ENCODE results near the gene IER5. TPM values are rescaled to one million over a fixed set of nuclear protein-coding genes. Genes with fewer than 3 reads are reported as not detected.

IER5 gene
- total and polyA plus RNA-seq, 9 of the 15 experiments (the other 6 are each of a cell fraction or from before 2014, with no cell fraction given), result 2.4 to 32.1 (median 12.0) TPM

- no peak for TF ChIP-seq ZBED1 (IDR thresholded peaks at IDR 0.05)
- TF ChIP-seq, protein P1, sequence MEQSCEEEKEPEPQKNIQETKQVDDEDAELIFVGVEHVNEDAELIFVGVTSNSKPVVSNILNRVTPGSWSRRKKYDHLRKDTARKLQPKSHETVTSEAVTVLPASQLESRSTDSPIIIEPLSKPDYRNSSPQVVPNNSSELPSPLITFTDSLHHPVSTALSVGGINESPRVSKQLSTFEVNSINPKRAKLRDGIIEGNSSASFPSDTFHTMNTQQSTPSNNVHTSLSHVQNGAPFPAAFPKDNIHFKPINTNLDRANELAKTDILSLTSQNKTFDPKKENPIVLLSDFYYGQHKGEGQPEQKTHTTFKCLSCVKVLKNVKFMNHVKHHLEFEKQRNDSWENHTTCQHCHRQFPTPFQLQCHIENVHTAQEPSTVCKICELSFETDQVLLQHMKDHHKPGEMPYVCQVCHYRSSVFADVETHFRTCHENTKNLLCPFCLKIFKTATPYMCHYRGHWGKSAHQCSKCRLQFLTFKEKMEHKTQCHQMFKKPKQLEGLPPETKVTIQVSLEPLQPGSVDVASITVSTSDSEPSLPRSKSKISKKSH (CRISPR knock-in tag; IDR thresholded peaks at IDR 0.05), result no peak
- TF ChIP-seq ZFP30 (CRISPR knock-in tag; IDR thresholded peaks at IDR 0.05; ENCODE audit: borderline replicate concordance), result no peak
- no peak for TF ChIP-seq CHD2 (IDR thresholded peaks at IDR 0.05; ENCODE audit: low read depth, low read length)
- no peak for TF ChIP-seq HDAC6 (IDR thresholded peaks at IDR 0.05; ENCODE audit: low read depth, low read length)
- no peak for TF ChIP-seq ZNF124 (CRISPR knock-in tag; IDR thresholded peaks at IDR 0.05)
- no peak for TF ChIP-seq ZNF395 (CRISPR knock-in tag; IDR thresholded peaks at IDR 0.05)
- TF ChIP-seq, protein P2, sequence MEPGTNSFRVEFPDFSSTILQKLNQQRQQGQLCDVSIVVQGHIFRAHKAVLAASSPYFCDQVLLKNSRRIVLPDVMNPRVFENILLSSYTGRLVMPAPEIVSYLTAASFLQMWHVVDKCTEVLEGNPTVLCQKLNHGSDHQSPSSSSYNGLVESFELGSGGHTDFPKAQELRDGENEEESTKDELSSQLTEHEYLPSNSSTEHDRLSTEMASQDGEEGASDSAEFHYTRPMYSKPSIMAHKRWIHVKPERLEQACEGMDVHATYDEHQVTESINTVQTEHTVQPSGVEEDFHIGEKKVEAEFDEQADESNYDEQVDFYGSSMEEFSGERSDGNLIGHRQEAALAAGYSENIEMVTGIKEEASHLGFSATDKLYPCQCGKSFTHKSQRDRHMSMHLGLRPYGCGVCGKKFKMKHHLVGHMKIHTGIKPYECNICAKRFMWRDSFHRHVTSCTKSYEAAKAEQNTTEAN (CRISPR knock-in tag; IDR thresholded peaks at IDR 0.05), result no peak
- TF ChIP-seq CTBP1 (IDR thresholded peaks at IDR 0.05; ENCODE audit: borderline replicate concordance), result peak; percentile 78; the same call in 1 of the 2 replicates
- no peak; the same call in 1 of the 2 replicates for TF ChIP-seq HCFC1 (IDR thresholded peaks at IDR 0.05; ENCODE audit: low read depth, low read length)
- peak; percentile 90 for TF ChIP-seq RB1 (IDR thresholded peaks at IDR 0.05; ENCODE audit: low read depth)
- TF ChIP-seq ZNF212 (CRISPR knock-in tag; IDR thresholded peaks at IDR 0.05), result no peak
- no peak for TF ChIP-seq ZKSCAN3 (CRISPR knock-in tag; IDR thresholded peaks at IDR 0.05)
- TF ChIP-seq NKRF (IDR thresholded peaks at IDR 0.05; ENCODE audit: borderline replicate concordance), result no peak
Measured at GRCh38 chr1:181105134-181106021, 16.9 kb downstream of the IER5 start (continued).
